ENCODE measurements around the gene PHF21A. TPM values are rescaled to one million over a fixed set of nuclear protein-coding genes. Genes with fewer than 3 reads are reported as not detected.

PHF21A gene
- total and polyA plus RNA-seq, 10 of the 15 experiments (the other 5 are each of a cell fraction or from before 2014, with no cell fraction given) = 2.6 to 37.2 (median 16.0) TPM

DNA sequence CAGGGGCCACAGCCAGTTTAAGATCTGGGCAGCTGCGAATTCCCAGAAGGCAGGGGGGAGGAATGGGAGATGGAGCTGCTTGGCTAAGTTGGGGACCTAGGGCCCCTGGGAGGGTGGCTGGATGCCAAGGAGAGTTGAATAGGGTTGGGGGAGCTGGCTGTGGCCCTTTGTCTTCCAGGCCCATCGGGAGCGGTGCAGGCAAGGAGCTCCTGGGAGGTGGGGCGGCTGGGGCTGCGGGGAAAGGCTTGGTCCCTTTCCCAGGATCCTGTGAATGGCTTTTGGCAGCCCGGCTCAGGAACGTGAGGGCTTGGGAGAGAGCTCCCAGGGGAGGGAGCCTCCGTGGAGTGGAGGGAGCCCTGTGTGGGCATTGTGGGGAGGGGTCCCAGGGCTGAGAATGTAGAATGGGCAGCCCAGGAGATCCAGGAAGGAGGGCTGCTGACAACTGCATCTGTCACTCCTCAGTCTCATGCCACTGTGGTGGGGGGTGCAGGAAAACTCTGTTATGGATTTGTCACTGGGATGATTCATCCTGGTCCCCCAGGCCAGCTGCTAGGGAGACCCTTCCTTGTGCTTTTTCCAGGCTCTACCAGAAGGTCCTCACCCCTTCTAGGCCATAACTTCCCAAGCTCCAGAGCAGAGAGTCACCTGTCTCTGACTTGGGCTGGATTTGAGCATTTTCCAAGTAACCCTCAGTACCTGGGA is 220.2 kb downstream of the PHF21A start:
- DNase-seq (ENCODE audit: low read depth, low spot score) (no peak), FAIRE-seq (no peak), ATAC-seq (no peak)
- Histone ChIP-seq H3K4me3 (no peak overlapping the region), H3K9me3 (replicated peaks; ENCODE audit: control insufficient read depth, insufficient read depth, low read length) (no peaks in the 10 kb centered on the region), H3K4me1 (ENCODE audit: control insufficient read depth, insufficient read depth, low read length) (no peaks in the 10 kb centered on the region), H3K9ac (ENCODE audit: control insufficient read depth, insufficient read depth, low read length) (no peak overlapping the region), H3K27ac (ENCODE audit: control insufficient read depth, insufficient read depth) (no peak overlapping the region), H3K36me3 (ENCODE audit: control insufficient read depth in 2 of 2, insufficient read depth in 2 of 2, low read length in 1 of 2) (no peaks in the 10 kb centered on the region), H3K79me2 (ENCODE audit: control insufficient read depth, insufficient read depth, low read length) (no peaks in the 10 kb centered on the region), H3K4me2 (ENCODE audit: control insufficient read depth, insufficient read depth) (no peak overlapping the region), H4K20me1 (ENCODE audit: control insufficient read depth, insufficient read depth) (no peaks in the 10 kb centered on the region; the same call in 1 of the 2 replicates), H2AFZ (ENCODE audit: control insufficient read depth, low read depth, low read length) (no peak overlapping the region), H3K27me3 (replicated peaks in 1 of 2; ENCODE audit: control insufficient read depth in 2 of 2, insufficient read depth in 2 of 2, low read length in 1 of 2) (peaks cover 3 to 10% of the 10 kb centered on the region in 2 experiments; a peak in 3 of 4 replicates)
- ChIA-PET RAD21 (ENCODE audit: unreplicated experiment) (no interaction called here), CTCF (interaction anchor here (0.9 to 1.2 kb wide), 2 partner anchors 28 to 64 kb away, joined by 3 to 5 read pairs; no protein-coding TSS in a partner anchor), POLR2A (interaction anchor here (0.7 kb wide), 1 partner anchor 17 kb away, joined by 3 read pairs; no protein-coding TSS in a partner anchor), SMC1A (ENCODE audit: uncharacterized antibody, unreplicated experiment) (no interaction called here)
- TF ChIP-seq ZNF24 (IDR thresholded peaks at IDR 0.05) (no peak), NRF1 (conservative IDR thresholded peaks at IDR 0.05; ENCODE audit: low read depth, low read length) (no peak), MYC (IDR thresholded peaks at IDR 0.05; ENCODE audit: insufficient read depth, insufficient read length, insufficient replicate concordance, low read length, severe bottlenecking) (no peak), EP300 (IDR thresholded peaks at IDR 0.05; ENCODE audit: borderline replicate concordance in 1 of 2, control insufficient read depth in 1 of 2, low read depth in 2 of 2, low read length in 2 of 2) (no peak), RUNX3 (IDR thresholded peaks at IDR 0.05; ENCODE audit: low read length) (no peak), HDAC2 (IDR thresholded peaks at IDR 0.05) (no peak), MXI1 (IDR thresholded peaks at IDR 0.05; ENCODE audit: low read depth, low read length) (no peak), LARP7 (IDR thresholded peaks at IDR 0.05) (no peak), SREBF2 (IDR thresholded peaks at IDR 0.05; ENCODE audit: low read length) (no peak), ETV6 (conservative IDR thresholded peaks at IDR 0.05 in 1 of 2, IDR thresholded peaks at IDR 0.05 in 1 of 2; ENCODE audit: borderline replicate concordance in 1 of 2, low read depth in 1 of 2) (no peak), ATF7 (IDR thresholded peaks at IDR 0.05; ENCODE audit: low read depth) (no peak), SUPT20H (IDR thresholded peaks at IDR 0.05; ENCODE audit: borderline replicate concordance, control insufficient read depth, low read depth, low read length) (no peak), RAD51 (IDR thresholded peaks at IDR 0.05) (no peak)
- TF ChIP-seq, protein P1, sequence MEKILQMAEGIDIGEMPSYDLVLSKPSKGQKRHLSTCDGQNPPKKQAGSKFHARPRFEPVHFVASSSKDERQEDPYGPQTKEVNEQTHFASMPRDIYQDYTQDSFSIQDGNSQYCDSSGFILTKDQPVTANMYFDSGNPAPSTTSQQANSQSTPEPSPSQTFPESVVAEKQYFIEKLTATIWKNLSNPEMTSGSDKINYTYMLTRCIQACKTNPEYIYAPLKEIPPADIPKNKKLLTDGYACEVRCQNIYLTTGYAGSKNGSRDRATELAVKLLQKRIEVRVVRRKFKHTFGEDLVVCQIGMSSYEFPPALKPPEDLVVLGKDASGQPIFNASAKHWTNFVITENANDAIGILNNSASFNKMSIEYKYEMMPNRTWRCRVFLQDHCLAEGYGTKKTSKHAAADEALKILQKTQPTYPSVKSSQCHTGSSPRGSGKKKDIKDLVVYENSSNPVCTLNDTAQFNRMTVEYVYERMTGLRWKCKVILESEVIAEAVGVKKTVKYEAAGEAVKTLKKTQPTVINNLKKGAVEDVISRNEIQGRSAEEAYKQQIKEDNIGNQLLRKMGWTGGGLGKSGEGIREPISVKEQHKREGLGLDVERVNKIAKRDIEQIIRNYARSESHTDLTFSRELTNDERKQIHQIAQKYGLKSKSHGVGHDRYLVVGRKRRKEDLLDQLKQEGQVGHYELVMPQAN (conservative IDR thresholded peaks at IDR 0.05) = no peak
- TF ChIP-seq, protein P2, sequence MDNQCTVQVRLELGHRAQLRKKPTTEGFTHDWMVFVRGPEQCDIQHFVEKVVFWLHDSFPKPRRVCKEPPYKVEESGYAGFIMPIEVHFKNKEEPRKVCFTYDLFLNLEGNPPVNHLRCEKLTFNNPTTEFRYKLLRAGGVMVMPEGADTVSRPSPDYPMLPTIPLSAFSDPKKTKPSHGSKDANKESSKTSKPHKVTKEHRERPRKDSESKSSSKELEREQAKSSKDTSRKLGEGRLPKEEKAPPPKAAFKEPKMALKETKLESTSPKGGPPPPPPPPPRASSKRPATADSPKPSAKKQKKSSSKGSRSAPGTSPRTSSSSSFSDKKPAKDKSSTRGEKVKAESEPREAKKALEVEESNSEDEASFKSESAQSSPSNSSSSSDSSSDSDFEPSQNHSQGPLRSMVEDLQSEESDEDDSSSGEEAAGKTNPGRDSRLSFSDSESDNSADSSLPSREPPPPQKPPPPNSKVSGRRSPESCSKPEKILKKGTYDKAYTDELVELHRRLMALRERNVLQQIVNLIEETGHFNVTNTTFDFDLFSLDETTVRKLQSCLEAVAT (IDR thresholded peaks at IDR 0.05) = no peak
- TF ChIP-seq, protein P3, sequence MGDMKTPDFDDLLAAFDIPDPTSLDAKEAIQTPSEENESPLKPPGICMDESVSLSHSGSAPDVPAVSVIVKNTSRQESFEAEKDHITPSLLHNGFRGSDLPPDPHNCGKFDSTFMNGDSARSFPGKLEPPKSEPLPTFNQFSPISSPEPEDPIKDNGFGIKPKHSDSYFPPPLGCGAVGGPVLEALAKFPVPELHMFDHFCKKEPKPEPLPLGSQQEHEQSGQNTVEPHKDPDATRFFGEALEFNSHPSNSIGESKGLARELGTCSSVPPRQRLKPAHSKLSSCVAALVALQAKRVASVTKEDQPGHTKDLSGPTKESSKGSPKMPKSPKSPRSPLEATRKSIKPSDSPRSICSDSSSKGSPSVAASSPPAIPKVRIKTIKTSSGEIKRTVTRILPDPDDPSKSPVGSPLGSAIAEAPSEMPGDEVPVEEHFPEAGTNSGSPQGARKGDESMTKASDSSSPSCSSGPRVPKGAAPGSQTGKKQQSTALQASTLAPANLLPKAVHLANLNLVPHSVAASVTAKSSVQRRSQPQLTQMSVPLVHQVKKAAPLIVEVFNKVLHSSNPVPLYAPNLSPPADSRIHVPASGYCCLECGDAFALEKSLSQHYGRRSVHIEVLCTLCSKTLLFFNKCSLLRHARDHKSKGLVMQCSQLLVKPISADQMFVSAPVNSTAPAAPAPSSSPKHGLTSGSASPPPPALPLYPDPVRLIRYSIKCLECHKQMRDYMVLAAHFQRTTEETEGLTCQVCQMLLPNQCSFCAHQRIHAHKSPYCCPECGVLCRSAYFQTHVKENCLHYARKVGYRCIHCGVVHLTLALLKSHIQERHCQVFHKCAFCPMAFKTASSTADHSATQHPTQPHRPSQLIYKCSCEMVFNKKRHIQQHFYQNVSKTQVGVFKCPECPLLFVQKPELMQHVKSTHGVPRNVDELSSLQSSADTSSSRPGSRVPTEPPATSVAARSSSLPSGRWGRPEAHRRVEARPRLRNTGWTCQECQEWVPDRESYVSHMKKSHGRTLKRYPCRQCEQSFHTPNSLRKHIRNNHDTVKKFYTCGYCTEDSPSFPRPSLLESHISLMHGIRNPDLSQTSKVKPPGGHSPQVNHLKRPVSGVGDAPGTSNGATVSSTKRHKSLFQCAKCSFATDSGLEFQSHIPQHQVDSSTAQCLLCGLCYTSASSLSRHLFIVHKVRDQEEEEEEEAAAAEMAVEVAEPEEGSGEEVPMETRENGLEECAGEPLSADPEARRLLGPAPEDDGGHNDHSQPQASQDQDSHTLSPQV (IDR thresholded peaks at IDR 0.05) = no peak
- 48% methylated on average over 5 of the region's 8 CpGs for WGBS (ENCODE audit: insufficient coverage, insufficient replicate concordance, low lambda C conversion rate, missing lambda C conversion rate)
- BruUV-seq (replicated peaks) = no TSS peak
- in situ Hi-C loops (cut with MboI) (no loop called here), intact Hi-C loops (cut with micrococcal nuclease; ENCODE audit: unreplicated experiment) (no loop called here)

Data from GM12878 (cell line).